Adrenal gland (tissue), 5 donors: ENCODE measurements around the gene PAPLN.

Source experiments
- CTCF ChIP-seq, 6 experiments: fragments of 450-650 bp in 4 of 6; fragments of 200-600 bp in 2 of 6; sonication (generic) in 1 of 6; IDR thresholded peaks; 1 replicate in 5 of 6; 2 replicates in 1 of 6; pipeline versions ENCODE4 v1.5.1 to v1.8.0; 2016 to 2021; ENCODE audit warnings: antibody characterized with exemption in 6 of 6, mild to moderate bottlenecking in 2 of 6, moderate library complexity in 1 of 6
- POLR2A ChIP-seq, 2 donors: fragments of 450-650 bp; IDR thresholded peaks; one replicate each; pipeline ENCODE4 v1.6.1; 2017; ENCODE audit warnings: antibody characterized with exemption in 2 of 2, mild to moderate bottlenecking in 2 of 2, moderate library complexity in 1 of 2
- donor health status: DM: no; HTN: no; CAD: no.

DNA sequence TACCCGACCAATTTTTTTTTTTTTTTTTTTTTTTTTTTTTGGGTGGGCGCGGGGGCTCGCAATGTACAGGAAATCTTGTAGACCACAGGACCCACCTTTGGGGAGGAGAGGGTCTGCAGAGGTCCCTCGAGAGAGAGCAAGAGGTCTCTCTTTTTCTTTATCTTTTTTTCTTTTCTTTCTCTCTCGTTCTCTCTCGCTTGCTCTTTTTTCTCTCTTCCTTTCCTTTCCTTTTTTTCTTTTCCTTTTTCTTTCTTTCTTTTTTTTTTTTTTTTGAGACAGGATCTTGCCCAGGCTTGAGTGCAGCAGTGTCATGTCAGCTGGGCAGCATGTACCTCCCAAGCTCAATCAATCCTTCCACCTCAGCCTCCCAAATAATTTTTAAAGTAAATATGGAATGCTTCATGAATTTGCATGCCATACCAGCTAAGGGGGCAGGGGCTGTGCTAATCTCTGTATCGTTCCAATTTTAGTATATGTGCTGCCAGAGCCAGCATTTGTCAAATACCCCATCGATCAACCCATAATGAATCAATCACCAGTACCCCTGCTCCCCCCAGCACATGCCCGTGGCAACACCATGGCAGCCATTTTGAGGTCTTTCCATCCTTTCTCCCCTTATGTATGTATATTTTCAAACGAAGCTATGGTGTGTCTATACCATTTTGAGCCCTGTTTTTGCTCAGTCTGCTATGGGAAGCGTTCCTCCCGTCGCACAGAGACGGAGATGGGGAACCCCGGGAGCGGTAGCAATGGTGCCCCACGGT is 9.3 kb downstream of the PAPLN start:
- TF ChIP-seq CTCF (IDR thresholded peaks at IDR 0.05) (no peak), POLR2A (IDR thresholded peaks at IDR 0.05) (no peak)
